BE2C (cell line): ENCODE results near the gene HMX1.

Source experiments
- DNase-seq: peaks from one replicate; pipeline ENCODE4 v3.0.0-alpha.2; 2020
- H3K27me3 ChIP-seq: fragments of 250-450 bp; sonication (Bioruptor Pico); 2 replicates; pipeline ENCODE4 v1.5.1; 2020; ENCODE audit warnings: mild to moderate bottlenecking
- H3K36me3 ChIP-seq: fragments of 250-450 bp; sonication (Bioruptor Pico); 2 replicates; pipeline ENCODE4 v1.5.1; 2020; ENCODE audit warnings: mild to moderate bottlenecking
- H3K4me1 ChIP-seq: fragments of 250-450 bp; sonication (Bioruptor Pico); 2 replicates; pipeline ENCODE4 v1.5.1; 2020
- H3K4me3 ChIP-seq: 2 replicates; pipeline ENCODE4 v1.5.1; 2011; ENCODE audit warnings: low read depth, low read length
- H3K9me3 ChIP-seq: fragments of 250-450 bp; sonication (Bioruptor Pico); 2 replicates; pipeline ENCODE4 v1.5.1; 2020
- CTCF ChIP-seq: IDR thresholded peaks from 2 replicates; pipeline ENCODE4 v1.5.1; 2012; ENCODE audit warnings: mild to moderate bottlenecking, low read depth, low read length

HMX1 gene

GRCh38 chr4:8836664-8837171 is 34.9 kb downstream of the HMX1 start:
- DNase-seq, result no peak
- Histone ChIP-seq H3K4me3 (no peak overlapping the region), H3K9me3 (no peaks in the 10 kb centered on the region), H3K27me3 (no peaks in the 10 kb centered on the region), H3K4me1 (peaks cover 8% of the 10 kb centered on the region), H3K36me3 (no peaks in the 10 kb centered on the region)
- TF ChIP-seq CTCF, result no peak

- peaks cover 8% of the 10 kb centered on the region for H3K4me1 ChIP-seq
- no peaks in the 10 kb centered on the region for H3K9me3 ChIP-seq
- no peak for TF ChIP-seq CTCF
- no peaks in the 10 kb centered on the region for H3K36me3 ChIP-seq
- DNase-seq, result no peak
- H3K27me3 ChIP-seq, result no peaks in the 10 kb centered on the region
- H3K4me3 ChIP-seq, result no peak overlapping the region
Measured at GRCh38 chr4:8835521-8836365, 35.9 kb downstream of the HMX1 start.

- Histone ChIP-seq H3K36me3 (no peaks in the 10 kb centered on the region), H3K9me3 (no peaks in the 10 kb centered on the region), H3K27me3 (no peaks in the 10 kb centered on the region), H3K4me1 (peaks cover 8% of the 10 kb centered on the region), H3K4me3 (no peak overlapping the region)
- no peak for DNase-seq
- TF ChIP-seq CTCF, result no peak
Measured at GRCh38 chr4:8834681-8835220, 36.9 kb downstream of the HMX1 start.

- Histone ChIP-seq H3K27me3 (no peaks in the 10 kb centered on the region), H3K4me1 (no peaks in the 10 kb centered on the region), H3K9me3 (no peaks in the 10 kb centered on the region), H3K4me3 (no peak overlapping the region), H3K36me3 (no peaks in the 10 kb centered on the region)
- TF ChIP-seq CTCF, result no peak
- no peak for DNase-seq
Measured at GRCh38 chr4:8832113-8832915, 39.3 kb downstream of the HMX1 start.

- no peak for DNase-seq
- no peak for TF ChIP-seq CTCF
- H3K36me3 ChIP-seq, result no peaks in the 10 kb centered on the region
- no peak overlapping the region for H3K4me3 ChIP-seq
- no peaks in the 10 kb centered on the region for H3K4me1 ChIP-seq
- no peaks in the 10 kb centered on the region for H3K27me3 ChIP-seq
- no peaks in the 10 kb centered on the region for H3K9me3 ChIP-seq
Measured at GRCh38 chr4:8831221-8832112, 40.2 kb downstream of the HMX1 start.
